Measurements from ENCODE around the gene ZC2HC1B. TPM values are rescaled to one million over a fixed set of nuclear protein-coding genes. Genes with fewer than 3 reads are reported as not detected.

The ZC2HC1B gene
- total and polyA plus RNA-seq, 2 donors (not counting 1 experiment from before 2014, with no cell fraction given) = not detected

- Histone ChIP-seq H3K36me3 (ENCODE audit: control insufficient read depth, insufficient read depth, low read length) (no peaks in the 10 kb centered on the region), H4K20me1 (ENCODE audit: control insufficient read depth, extremely low read depth, insufficient read depth, low read length) (no peaks in the 10 kb centered on the region), H3K9ac (ENCODE audit: insufficient read depth, low read length) (no peak overlapping the region), H3K9me3 (ENCODE audit: control insufficient read depth, insufficient read depth, low read depth, low read length) (no peaks in the 10 kb centered on the region), H3K4me2 (ENCODE audit: extremely low read depth, insufficient read depth, low read length) (no peak overlapping the region), H3K27ac (ENCODE audit: insufficient read depth, low read length) (no peak overlapping the region), H3K4me3 (replicated peaks in 1 of 4; ENCODE audit: control extremely low read depth in 1 of 4, insufficient read depth in 1 of 4, low read depth in 3 of 4, low read length in 4 of 4) (no peak overlapping the region), H2AFZ (ENCODE audit: low read length) (no peak overlapping the region), H3K4me1 (ENCODE audit: control insufficient read depth, extremely low read depth, insufficient read depth, low read length) (no peaks in the 10 kb centered on the region), H3K27me3 (ENCODE audit: control insufficient read depth, insufficient read depth, low read length) (no peaks in the 10 kb centered on the region), H3K79me2 (ENCODE audit: control insufficient read depth, insufficient read depth, low read length) (no peaks in the 10 kb centered on the region)
- TF ChIP-seq, protein P1, sequence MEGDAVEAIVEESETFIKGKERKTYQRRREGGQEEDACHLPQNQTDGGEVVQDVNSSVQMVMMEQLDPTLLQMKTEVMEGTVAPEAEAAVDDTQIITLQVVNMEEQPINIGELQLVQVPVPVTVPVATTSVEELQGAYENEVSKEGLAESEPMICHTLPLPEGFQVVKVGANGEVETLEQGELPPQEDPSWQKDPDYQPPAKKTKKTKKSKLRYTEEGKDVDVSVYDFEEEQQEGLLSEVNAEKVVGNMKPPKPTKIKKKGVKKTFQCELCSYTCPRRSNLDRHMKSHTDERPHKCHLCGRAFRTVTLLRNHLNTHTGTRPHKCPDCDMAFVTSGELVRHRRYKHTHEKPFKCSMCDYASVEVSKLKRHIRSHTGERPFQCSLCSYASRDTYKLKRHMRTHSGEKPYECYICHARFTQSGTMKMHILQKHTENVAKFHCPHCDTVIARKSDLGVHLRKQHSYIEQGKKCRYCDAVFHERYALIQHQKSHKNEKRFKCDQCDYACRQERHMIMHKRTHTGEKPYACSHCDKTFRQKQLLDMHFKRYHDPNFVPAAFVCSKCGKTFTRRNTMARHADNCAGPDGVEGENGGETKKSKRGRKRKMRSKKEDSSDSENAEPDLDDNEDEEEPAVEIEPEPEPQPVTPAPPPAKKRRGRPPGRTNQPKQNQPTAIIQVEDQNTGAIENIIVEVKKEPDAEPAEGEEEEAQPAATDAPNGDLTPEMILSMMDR (conservative IDR thresholded peaks at IDR 0.05 in 1 of 2, IDR thresholded peaks at IDR 0.05 in 1 of 2; ENCODE audit: low read depth in 1 of 2, low read length in 2 of 2) = no peak
- TF ChIP-seq EZH2 (IDR thresholded peaks at IDR 0.05; ENCODE audit: low read length, missing control alignments) = no peak
- DNase-seq (ENCODE audit: low read depth in 2 of 2) = peak in 1 of 2 donors; percentile 20
Measured at GRCh38 chr6:143884216-143884900, 20.1 kb downstream of the ZC2HC1B start.

- no peaks in the 10 kb centered on the region for H3K9me3 ChIP-seq (ENCODE audit: control insufficient read depth, insufficient read depth, low read depth, low read length)
- no peak for DNase-seq (ENCODE audit: low read depth in 2 of 2)
- no peaks in the 10 kb centered on the region for H3K4me1 ChIP-seq (ENCODE audit: control insufficient read depth, extremely low read depth, insufficient read depth, low read length)
- H3K27ac ChIP-seq (ENCODE audit: insufficient read depth, low read length) = no peak overlapping the region
- no peak for TF ChIP-seq EZH2 (IDR thresholded peaks at IDR 0.05; ENCODE audit: low read length, missing control alignments)
- TF ChIP-seq, protein P1 (conservative IDR thresholded peaks at IDR 0.05 in 1 of 2, IDR thresholded peaks at IDR 0.05 in 1 of 2; ENCODE audit: low read depth in 1 of 2, low read length in 2 of 2) = no peak
- H3K4me3 ChIP-seq (replicated peaks in 1 of 4; ENCODE audit: control extremely low read depth in 1 of 4, insufficient read depth in 1 of 4, low read depth in 3 of 4, low read length in 4 of 4) = no peak overlapping the region
- H3K27me3 ChIP-seq (ENCODE audit: control insufficient read depth, insufficient read depth, low read length) = no peaks in the 10 kb centered on the region
- no peak overlapping the region for H3K9ac ChIP-seq (ENCODE audit: insufficient read depth, low read length)
- no peak overlapping the region for H3K4me2 ChIP-seq (ENCODE audit: extremely low read depth, insufficient read depth, low read length)
- H3K36me3 ChIP-seq (ENCODE audit: control insufficient read depth, insufficient read depth, low read length) = no peaks in the 10 kb centered on the region
- no peaks in the 10 kb centered on the region for H4K20me1 ChIP-seq (ENCODE audit: control insufficient read depth, extremely low read depth, insufficient read depth, low read length)
- no peaks in the 10 kb centered on the region for H3K79me2 ChIP-seq (ENCODE audit: control insufficient read depth, insufficient read depth, low read length)
- no peak overlapping the region for H2AFZ ChIP-seq (ENCODE audit: low read length)
Measured at GRCh38 chr6:143885116-143885515, 20.8 kb downstream of the ZC2HC1B start.

DNA sequence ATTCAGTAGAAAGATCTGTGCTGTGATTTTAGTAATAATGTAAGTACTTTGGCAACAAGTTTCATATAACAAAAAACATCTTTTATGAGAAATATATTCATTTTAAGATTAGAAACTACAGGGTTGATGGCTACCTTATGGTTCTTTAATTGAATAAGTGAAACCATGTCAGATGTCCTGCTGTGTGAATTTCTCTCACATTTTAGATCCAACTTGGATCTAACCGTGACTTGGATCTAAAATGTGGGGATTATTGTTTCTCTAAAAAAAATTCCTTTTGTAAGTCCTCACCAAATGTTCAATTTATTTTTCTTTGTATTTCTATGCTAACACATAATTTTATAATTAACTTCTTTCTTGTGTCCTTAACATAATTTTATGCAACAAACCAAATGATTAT is 30.4 kb downstream of the ZC2HC1B start:
- Histone ChIP-seq H2AFZ (ENCODE audit: low read length) (no peak overlapping the region), H3K27me3 (ENCODE audit: control insufficient read depth, insufficient read depth, low read length) (no peaks in the 10 kb centered on the region), H3K9ac (ENCODE audit: insufficient read depth, low read length) (no peak overlapping the region), H3K27ac (ENCODE audit: insufficient read depth, low read length) (no peak overlapping the region), H3K4me2 (ENCODE audit: extremely low read depth, insufficient read depth, low read length) (no peak overlapping the region), H3K4me1 (ENCODE audit: control insufficient read depth, extremely low read depth, insufficient read depth, low read length) (no peaks in the 10 kb centered on the region), H4K20me1 (ENCODE audit: control insufficient read depth, extremely low read depth, insufficient read depth, low read length) (no peaks in the 10 kb centered on the region), H3K36me3 (ENCODE audit: control insufficient read depth, insufficient read depth, low read length) (no peaks in the 10 kb centered on the region), H3K79me2 (ENCODE audit: control insufficient read depth, insufficient read depth, low read length) (no peaks in the 10 kb centered on the region), H3K4me3 (replicated peaks in 1 of 4; ENCODE audit: control extremely low read depth in 1 of 4, insufficient read depth in 1 of 4, low read depth in 3 of 4, low read length in 4 of 4) (no peak overlapping the region), H3K9me3 (ENCODE audit: control insufficient read depth, insufficient read depth, low read depth, low read length) (no peaks in the 10 kb centered on the region)
- TF ChIP-seq, protein P1 (conservative IDR thresholded peaks at IDR 0.05 in 1 of 2, IDR thresholded peaks at IDR 0.05 in 1 of 2; ENCODE audit: low read depth in 1 of 2, low read length in 2 of 2) = no peak
- no peak for TF ChIP-seq EZH2 (IDR thresholded peaks at IDR 0.05; ENCODE audit: low read length, missing control alignments)
- no peak for DNase-seq (ENCODE audit: low read depth in 2 of 2)
